HG02885 (cell line): Measurements from ENCODE around the gene PEG3.
"Not testable (repeated sequence)": the region's sequence is repeated elsewhere in the genome, so short reads cannot be mapped to it uniquely, and the experiment has no call there.

Experiments
- ATAC-seq: cut with Tn5 transposase; IDR thresholded peaks from one replicate; pipeline ENCODE4 v1.9.1; 2021; ENCODE audit warnings: mild to moderate bottlenecking; ENCODE audit not compliant: unreplicated experiment, poor library complexity

PEG3 gene

GRCh38 chr19:56840451-56841192 is at the start of gene PEG3, which contains the start of gene ZIM2:
Gene PEG3 (minus strand): TSS chr19:56840726. CDS start chr19:56824655, 16,071 bp downstream.
Gene ZIM2 (minus strand): TSS chr19:56840726. CDS start chr19:56824277, 16,449 bp downstream.
- ATAC-seq = no peak

DNA sequence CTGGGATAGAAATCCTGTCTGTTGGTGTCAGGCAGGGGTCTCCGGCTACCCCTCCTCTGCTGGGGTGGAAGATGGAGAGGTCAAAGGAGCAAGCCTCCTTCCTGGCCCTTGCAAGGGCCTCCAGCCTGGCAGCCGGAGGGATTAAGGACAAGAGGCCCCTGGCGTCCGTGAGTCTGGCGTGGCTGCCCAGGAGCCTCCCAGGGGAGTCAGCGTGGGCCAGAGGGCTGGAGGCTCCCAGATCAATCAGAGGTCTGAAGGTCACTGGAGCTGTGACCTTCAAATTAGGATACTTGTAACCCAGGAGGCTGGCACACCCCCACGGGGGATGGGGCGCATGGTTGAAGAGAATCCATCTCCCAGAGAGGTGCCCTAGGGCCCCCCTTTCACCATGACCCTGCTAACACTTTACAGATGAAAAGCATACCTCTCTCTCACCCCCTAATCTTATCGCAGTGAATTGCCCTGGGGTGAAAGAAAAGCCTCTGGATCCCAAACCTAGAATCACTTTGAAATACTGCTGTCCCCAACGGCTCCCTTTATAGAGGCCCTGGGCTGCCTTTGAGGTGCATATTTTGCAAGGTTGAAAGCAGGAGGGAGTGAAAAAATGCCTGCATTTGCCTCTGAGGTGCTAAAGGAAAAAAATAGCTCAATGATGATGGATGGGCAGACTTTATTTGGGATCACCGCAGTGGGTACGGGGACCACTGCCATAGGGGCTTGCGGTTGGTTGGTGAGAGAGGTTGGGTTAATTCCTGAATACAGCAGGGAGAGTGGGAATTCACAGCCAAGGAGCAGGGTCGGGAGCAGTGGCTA is 44.9 kb upstream of the PEG3 start:
- ATAC-seq = no peak

DNA sequence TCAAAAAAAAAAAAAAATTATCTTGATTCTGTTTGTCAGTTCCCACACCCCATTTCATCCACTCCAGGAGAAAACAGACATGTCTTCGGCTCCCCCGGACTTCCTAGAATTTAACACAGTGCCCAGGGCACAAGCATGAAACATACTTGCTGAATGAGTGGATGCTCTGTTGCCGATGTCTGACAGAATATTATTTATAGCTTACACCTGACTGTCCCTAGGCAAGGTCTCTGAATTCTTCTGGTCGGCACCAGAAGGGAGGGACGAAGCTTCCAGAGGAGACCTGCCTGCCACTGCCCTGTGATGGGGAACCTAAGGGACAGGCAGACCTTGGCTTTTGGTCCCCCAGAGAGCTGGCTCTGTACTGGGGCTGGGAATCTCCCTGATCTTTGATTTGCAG is 43.9 kb upstream of the PEG3 start:
- no peak for ATAC-seq

- no peak for ATAC-seq
Observed at GRCh38 chr19:56880592-56881190, 40.2 kb upstream of the PEG3 start.

GRCh38 chr19:56877069-56877715 is 36.7 kb upstream of the PEG3 start:
- no peak for ATAC-seq

DNA sequence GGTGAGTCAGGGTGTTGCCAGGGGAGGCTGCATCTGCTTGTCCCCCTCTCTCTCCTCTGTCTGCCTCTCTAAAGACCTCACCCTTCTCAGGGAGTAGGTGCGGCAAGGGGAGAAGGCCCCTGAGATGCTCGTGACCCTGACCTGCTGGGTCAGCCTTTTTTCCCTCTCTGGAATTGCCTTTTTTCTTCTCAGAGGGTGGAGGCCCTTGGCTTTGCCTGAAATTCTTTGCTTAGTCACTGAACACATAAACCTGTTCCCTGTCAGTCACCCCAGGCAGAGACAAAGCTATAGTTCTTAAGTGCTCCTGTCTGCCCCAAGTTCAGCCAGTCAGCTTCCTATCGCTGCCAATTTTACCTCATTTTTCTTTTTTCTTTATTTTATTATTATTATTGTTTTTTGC is 35.2 kb upstream of the PEG3 start:
- ATAC-seq = no peak

- ATAC-seq = no peak
Observed at GRCh38 chr19:56874530-56874929, 34.0 kb upstream of the PEG3 start.

GRCh38 chr19:56873493-56873892 is 33.0 kb upstream of the PEG3 start:
- no peak for ATAC-seq

- ATAC-seq = no peak
Observed at GRCh38 chr19:56869886-56870285, 29.4 kb upstream of the PEG3 start.

- ATAC-seq = no peak
Observed at GRCh38 chr19:56868446-56868845, 27.9 kb upstream of the PEG3 start.

- no peak for ATAC-seq
Observed at GRCh38 chr19:56866538-56866937, 26.0 kb upstream of the PEG3 start.

- ATAC-seq = no peak
Observed at GRCh38 chr19:56864443-56865125, 24.1 kb upstream of the PEG3 start.

DNA sequence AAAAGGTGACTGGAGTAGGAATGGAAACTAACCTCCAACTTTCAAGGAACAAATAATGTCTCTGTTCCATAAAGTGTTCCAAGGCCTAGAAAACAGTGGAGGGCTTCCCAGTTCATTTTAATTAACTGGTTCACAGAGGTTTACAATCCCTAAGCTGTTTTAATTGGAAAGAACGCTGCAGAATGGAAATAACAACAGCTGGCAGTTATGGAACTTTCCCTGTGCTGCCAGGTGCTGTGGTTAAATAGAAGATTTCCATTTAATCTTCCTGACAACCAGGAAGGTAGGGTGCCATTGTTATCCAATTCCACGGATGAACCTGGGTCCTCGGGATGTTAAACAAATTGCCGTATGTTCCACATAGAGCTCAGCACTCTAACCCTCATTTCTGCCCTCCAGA is 22.2 kb upstream of the PEG3 start:
- ATAC-seq = no peak

- not testable (repeated sequence) for ATAC-seq
Observed at GRCh38 chr19:56860409-56860808, 19.9 kb upstream of the PEG3 start.

DNA sequence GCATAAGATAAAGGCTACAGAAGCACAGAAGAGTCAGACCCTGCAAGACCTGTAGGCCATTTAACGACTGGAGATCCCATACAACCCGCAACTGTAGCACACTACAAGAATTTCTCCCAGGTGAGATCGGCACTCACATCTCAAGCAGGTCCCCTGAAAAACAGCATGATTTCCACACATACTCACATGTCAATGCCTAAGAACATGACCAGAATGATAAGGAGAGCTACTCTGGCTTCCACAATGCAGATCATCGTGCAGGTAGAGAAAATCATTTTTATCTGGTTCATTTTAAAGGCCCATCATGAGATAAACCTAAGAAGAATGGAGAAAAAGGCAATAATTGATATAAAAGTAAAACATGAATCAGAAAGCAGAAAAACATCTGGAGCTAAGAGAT is 17.5 kb upstream of the PEG3 start:
- ATAC-seq = no peak

DNA sequence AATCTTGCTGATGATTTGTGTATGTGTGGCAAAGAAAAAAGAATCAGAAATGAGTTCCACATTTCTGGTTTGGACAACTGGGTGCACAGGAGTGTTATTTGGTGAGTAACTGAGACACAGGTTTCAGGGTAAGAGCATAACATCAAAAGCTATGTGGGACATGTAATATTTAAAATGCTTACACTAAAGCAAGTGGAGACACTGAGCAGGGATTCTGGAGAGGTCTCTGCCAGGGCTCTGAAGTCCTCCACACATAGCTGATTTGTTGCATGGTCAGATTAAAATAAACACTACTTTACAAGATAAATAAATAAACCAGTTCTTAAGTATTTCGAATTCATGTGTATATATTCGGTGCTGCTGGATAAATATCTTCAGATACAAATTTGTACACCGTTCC is 16.3 kb upstream of the PEG3 start:
- ATAC-seq = no peak

- ATAC-seq = not testable (repeated sequence)
Observed at GRCh38 chr19:56852361-56852760, 11.8 kb upstream of the PEG3 start.

DNA sequence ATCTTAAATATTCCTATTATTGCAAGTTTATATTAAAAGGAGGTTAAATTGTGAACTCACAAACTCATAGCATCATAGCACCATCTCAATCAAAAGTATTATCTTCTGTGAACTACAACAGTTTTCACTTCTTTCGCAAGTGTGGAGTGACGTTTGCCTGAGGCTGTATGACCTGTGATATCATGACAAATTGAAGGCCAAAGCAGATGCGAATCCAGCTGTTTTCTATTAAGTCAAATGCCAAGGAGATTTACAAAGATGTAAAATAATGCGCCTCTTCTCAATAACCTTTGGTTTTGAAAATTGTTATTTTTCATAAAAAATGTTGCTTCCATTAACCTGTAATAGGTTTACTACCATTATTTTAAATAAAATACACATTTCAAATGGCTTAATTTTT is 7.6 kb upstream of the PEG3 start:
- ATAC-seq = no peak

DNA sequence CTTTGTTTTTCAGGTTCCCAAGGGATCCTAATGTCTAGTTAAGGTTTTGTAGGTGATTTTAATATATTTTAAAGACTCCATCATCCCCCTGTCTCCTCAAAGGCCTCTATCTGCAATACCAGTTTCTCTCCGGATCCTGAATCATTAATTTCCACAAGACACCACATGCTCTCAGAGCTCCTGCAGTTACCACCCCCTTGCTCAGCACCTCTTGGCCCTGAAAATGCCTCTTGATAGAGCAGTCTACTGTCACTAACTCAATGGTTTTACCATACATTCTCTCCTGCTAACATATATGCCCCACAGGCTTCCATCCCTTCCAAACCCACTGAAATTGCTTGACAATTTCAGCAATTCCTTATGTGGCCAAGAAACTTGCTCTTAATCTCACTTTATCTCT is 1.9 kb upstream of the PEG3 start:
- ATAC-seq = no peak

GRCh38 chr19:56841193-56841543 is 642 bp upstream of the PEG3 start:
- no peak for ATAC-seq
